GM18507 (cell line): ENCODE results near the gene SYNE2.

Source experiments
- DNase-seq: peaks from one replicate; pipeline ENCODE4 v3.0.0; 2011; ENCODE audit warnings: low read depth; ENCODE audit not compliant: insufficient read length; ENCODE audit errors: extremely low spot score
- FAIRE-seq: peaks from 2 replicates; lab custom pipeline; 2011; peaks lifted over from hg19 to GRCh38; lab: Jason Lieb, UNC

Gene SYNE2

DNA sequence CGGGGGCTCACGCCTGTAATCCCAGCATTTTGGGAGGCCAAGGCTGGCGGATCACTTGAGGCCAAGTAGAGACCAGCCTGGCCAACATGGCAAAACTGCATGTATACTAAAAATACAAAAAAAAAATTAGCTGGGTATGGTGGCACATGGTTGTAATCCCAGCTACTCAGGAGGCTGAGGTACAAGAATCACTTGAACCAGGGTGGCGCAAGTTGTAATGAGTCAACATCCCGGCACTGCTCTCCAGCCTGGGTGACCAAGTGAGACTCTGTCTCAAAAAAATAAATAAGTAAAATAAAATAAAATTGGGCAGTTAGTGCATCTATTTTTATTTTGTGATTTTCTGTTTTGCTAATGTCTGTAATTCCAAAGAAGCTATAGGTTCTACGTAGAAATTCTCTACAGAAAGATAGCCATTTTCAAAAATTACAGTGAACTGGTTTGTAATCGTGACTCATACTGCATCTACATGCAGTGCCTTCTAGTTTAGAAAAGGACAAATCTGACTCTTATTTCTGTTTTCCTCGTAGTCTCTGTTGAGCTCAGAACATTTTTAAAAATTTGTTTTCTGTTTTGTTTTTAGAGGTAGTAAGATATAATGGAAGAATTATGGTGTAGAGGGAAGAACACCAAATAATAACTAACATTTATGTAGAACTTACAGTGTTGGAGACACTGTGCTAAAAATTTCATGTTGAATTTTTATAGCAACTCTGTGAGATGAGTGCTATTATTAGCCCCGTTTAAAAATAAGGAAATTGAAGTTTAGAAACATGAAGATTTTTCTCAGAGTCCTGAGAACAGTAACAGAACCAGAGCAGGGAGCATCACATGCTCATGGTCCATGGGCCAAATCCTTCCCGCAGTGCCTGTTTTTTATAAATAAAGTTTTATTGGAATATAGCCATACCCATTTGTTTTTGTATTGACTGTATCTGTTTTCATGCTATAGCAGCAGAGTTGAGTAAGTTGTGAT lies 201.2 kb downstream of the SYNE2 start:
- no peak for DNase-seq
- no peak for FAIRE-seq

DNA sequence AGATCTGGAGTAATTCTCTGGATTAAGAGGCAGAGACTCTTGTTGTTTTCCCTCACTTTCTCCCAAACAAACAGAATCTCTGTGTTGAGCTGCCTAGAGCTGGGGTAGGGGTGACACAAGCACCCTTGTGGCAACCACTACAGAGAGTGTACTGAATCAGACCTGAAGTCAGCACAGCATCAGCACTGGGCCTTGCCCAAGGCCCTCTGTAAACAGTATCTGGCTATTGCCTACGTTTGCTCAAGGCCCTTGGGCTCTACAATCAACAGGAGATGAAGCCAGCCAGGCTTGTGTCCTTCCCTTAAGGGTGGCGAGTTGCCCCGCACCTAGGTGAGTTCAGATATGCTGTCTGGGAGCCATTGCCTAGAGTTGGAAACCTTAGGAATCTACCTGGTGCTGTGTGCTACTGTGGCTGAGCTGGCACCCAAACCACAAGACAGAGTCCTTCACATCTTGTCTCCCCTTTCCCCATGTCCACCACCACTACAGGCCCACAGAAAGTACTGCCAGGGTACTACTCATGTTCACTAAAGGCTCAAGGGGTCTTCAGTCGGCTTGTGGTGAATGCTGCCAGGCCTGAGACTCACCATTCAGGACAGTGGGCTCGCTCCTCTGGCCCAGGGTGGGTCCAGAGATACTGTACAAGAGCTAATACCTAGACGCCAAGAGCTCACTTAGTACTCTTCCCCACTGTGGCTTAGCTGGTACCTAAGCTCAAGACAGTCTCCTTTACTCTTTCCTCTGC lies 206.8 kb downstream of the SYNE2 start:
- FAIRE-seq, result no peak
- no peak for DNase-seq

DNA sequence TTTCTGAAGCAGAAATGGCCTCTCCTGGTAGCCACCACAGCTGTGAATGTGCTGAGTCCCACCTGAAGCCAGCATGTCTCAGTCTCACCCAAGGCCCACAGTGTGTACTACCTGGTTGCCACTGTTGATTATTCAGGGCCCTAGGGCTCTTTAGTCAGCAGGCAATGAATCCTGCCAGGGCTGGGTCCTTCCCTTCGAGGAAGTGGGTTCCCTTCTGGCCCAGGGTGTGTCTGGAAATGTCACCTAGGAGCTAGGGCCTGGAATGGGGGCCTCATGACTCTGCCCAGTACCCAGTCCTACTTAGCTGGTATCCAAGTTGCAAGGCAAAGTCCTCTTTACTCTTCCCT lies 207.4 kb downstream of the SYNE2 start:
- FAIRE-seq, result no peak
- no peak for DNase-seq

DNA sequence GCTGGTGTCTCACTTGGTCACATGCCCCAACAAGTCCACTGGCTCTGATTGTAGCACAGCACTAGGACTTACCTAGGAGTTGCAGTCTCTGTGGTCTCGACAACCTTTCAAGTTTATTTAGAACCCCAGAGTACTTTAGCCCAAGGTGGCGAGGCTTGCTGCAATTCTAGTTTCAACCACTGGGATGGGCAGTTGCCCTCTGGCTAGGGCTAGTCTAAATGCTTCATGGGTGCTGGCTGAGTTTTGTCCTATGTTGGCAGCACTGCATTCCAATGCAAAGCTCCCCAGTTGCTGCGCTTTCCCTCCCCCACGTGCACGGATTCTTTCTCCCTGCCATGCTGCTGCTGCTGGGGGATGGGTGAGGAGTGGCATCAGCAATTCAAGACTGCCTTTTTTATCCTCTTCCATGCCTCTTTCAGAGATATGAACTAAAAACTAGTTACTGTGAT lies 207.9 kb downstream of the SYNE2 start:
- DNase-seq, result no peak
- no peak for FAIRE-seq

- DNase-seq, result no peak
- no peak for FAIRE-seq
These were observed 208.3 kb downstream of the SYNE2 start for GRCh38 chr14:64061115-64061514.

DNA sequence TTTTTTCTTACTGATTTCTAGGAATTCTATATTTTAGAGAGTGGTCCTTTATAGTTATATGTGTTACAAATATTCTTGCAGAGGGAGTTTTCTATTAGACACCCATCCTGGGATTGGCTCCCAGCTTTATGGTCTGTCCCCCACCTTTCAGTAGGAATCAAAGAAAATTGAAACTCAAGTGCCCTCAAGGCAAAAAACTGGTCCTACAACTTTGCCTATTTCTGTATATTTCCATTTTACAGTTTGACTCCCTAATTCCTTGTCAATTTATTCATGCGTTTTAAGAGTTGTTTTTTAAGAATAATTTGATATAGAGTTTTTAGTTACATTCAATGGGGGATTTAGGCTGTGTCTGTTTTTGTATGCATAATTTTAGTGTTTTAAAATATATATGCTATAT lies 208.9 kb downstream of the SYNE2 start:
- DNase-seq (no peak), FAIRE-seq (no peak)

DNA sequence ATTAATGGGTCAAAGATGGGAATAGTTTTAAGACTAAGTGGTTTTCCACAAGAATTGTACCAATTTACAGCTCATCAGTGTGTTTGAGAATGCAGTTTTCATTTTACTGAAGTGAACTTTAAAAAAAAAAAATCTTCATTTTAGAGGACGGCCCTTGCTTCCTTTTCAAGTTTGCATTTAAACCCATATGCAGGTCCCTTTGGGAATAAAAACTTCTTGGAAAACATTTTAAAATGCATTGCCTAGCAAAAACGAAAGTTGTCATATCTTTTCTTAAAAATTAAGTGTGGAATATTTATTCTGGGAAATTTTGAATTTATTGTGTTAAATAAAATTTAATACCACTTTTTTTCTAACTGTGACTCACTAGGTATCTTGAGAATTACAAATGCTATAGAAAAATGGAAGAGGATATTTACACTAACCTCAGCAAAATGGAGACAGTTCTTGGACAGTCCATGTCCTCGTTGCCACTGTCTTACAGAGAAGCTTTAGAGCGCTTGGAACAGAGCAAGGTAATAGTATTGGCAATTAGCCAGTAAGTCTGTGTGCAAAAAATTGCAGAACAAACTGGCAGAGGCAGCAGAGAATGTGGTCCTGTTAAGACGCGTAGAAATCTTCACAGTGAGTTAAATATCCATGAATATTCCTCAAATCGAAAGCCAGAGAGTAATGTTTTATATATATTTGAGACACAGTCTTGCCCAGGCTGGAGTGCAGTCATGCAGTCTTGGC lies 209.7 kb downstream of the SYNE2 start:
- DNase-seq (no peak), FAIRE-seq (no peak)

- FAIRE-seq, result no peak
- DNase-seq, result no peak
These were observed 211.6 kb downstream of the SYNE2 start for GRCh38 chr14:64064447-64064846.

- no peak for DNase-seq
- no peak for FAIRE-seq
These were observed 217.0 kb downstream of the SYNE2 start for GRCh38 chr14:64069634-64070359.

- DNase-seq (no peak), FAIRE-seq (no peak)
These were observed 222.3 kb downstream of the SYNE2 start for GRCh38 chr14:64074961-64075612.

- FAIRE-seq, result no peak
- no peak for DNase-seq
These were observed 222.8 kb downstream of the SYNE2 start for GRCh38 chr14:64075613-64076005.

DNA sequence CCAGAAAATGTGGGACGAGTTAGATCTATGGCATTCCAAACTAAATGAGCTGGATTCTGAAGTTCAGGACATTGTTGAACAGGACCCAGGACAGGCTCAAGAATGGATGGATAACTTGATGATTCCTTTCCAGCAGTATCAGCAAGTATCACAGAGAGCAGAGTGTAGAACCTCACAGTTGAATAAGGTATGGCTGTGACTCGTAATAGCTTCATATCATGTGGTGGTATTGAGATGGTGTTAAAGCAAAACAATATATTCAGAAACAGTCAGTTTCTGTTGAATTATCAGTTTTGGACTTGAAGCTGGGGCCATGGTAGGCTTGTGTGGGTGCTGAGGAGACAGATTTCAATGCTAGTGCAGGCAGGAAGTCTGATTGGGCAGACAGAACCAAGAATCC lies 227.6 kb downstream of the SYNE2 start:
- DNase-seq, result no peak
- FAIRE-seq, result no peak

- no peak for FAIRE-seq
- DNase-seq, result no peak
These were observed 228.5 kb downstream of the SYNE2 start for GRCh38 chr14:64081174-64081746.

GRCh38 chr14:64082837-64083236 lies 230.0 kb downstream of the SYNE2 start:
- DNase-seq, result no peak
- no peak for FAIRE-seq

DNA sequence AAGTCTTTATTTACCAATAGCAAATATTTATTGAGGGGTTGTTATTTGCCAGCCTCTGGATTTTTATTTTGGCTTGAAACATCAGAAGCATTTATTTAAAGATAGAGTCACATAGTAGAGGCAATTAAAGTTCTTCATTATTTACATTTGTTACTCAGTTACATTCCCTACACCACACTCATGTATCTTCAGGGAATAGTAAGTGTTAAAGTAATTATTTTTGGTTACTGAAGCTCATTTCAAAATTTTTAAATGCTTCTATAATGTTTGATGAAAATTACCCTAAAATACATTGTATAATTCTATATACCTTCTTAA lies 235.8 kb downstream of the SYNE2 start:
- DNase-seq (no peak), FAIRE-seq (peak; percentile 29)

DNA sequence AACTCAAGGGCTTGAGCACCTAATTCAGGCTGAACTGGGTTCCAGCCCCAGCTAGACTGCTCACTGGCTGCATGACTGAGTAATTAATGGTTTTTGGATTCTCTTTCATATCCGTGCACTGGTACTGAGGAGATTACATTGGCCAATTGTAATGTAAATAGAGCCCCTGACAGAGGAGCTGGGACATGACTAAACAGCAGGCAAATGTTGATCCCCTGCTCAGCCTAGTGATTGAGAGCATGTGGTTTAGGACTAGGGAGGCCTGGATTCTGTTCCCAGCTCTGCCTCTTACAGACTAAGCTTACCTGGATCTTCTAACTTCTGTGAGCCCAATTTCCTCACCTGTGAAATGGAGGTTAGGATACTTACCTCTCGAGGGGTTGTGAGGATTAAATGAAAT lies 237.1 kb downstream of the SYNE2 start:
- DNase-seq (no peak), FAIRE-seq (peak; percentile 18)

DNA sequence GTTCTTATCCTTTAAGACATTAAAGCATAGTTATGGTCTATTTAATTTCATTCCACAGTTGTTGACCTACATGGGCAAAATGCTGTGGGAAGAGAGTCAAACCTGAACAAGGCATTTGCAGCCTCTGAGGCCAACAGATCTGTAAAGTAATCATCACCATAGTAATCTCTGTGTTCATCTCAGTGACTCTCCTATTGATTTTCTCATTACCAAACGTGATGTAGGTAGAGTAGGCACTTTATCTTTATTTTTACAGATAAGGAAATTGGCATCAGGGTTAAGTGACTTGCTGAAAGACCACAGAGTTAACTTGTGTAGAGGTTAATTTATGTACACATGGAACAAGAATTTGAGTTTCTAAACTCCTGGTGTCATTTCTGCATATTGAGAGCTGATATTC lies 238.4 kb downstream of the SYNE2 start:
- FAIRE-seq, result no peak
- DNase-seq, result no peak

DNA sequence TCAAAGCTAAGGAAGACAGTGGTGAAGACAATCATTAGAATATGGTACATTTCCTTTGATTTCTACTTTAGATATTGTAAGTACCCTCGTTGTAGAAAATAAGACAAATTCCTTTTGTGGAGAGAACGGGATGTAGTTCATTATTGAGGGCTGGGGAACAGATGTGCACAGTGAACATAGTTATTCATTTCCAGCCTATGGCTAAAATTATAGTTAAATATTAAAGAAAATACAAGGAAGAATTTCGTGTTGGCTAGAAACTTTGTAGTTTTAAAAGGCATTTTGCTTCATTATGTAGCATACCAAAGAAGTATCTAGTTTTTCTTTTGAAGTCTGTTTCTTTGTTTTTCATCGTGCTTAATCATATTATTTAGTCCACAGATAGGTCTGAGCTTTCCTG lies 239.5 kb downstream of the SYNE2 start:
- FAIRE-seq (no peak), DNase-seq (no peak)

DNA sequence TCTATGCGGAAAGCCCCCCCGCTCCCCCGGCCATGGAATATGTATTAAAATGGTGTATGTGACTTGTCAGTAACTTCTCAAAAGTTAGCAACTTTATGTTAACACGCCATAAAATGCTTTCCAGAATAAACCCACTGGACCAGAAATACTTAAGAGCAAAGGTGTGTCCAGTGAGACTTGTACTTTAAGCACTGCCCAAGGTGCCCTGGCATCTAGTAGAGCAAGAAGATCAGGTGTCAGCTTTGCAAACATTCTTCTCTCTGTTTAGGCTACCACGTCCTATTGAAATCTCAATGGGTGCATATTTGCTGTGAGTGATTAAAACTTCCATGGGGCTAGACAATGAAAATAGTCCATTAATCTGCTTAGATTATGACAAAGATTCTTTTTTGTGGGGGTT lies 240.1 kb downstream of the SYNE2 start:
- DNase-seq (no peak), FAIRE-seq (no peak)
